ENCODE data around the gene SCN5A.

SCN5A gene

DNA sequence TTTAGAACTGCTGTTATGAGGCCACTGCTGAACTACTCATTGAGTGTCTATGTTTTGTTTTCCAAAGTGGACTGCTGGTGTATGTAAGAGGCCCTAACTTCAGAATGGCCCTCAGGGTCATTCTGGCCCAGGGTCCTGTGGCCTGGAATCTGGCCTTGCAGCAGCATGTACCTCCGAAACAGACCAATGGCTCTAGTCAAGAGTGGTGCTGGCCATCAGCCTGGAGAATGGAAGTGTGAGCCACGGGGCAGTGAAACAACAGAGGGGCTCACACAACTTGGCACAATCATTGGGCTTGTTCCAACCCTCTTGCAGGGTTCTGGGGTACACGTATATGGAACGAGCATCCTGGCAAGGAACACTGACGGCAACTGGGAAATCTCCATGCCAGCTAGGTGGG is 40.5 kb downstream of the SCN5A start:
- TF ChIP-seq, protein P1, sequence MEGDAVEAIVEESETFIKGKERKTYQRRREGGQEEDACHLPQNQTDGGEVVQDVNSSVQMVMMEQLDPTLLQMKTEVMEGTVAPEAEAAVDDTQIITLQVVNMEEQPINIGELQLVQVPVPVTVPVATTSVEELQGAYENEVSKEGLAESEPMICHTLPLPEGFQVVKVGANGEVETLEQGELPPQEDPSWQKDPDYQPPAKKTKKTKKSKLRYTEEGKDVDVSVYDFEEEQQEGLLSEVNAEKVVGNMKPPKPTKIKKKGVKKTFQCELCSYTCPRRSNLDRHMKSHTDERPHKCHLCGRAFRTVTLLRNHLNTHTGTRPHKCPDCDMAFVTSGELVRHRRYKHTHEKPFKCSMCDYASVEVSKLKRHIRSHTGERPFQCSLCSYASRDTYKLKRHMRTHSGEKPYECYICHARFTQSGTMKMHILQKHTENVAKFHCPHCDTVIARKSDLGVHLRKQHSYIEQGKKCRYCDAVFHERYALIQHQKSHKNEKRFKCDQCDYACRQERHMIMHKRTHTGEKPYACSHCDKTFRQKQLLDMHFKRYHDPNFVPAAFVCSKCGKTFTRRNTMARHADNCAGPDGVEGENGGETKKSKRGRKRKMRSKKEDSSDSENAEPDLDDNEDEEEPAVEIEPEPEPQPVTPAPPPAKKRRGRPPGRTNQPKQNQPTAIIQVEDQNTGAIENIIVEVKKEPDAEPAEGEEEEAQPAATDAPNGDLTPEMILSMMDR (IDR thresholded peaks at IDR 0.05) = no peak
- H3K27me3 Mint-ChIP-seq (ENCODE audit: low read depth, poor library complexity) = peaks cover 8% of the 10 kb centered on the region
- DNase-seq = no peak
- H3K4me3 Mint-ChIP-seq = no peak overlapping the region
- peaks cover 4% of the 10 kb centered on the region for H3K4me1 Mint-ChIP-seq
- no peaks in the 10 kb centered on the region for H3K9me3 Mint-ChIP-seq
- no peaks in the 10 kb centered on the region for H3K36me3 Mint-ChIP-seq (ENCODE audit: low read depth)
- H3K27ac Mint-ChIP-seq = no peak overlapping the region

DNA sequence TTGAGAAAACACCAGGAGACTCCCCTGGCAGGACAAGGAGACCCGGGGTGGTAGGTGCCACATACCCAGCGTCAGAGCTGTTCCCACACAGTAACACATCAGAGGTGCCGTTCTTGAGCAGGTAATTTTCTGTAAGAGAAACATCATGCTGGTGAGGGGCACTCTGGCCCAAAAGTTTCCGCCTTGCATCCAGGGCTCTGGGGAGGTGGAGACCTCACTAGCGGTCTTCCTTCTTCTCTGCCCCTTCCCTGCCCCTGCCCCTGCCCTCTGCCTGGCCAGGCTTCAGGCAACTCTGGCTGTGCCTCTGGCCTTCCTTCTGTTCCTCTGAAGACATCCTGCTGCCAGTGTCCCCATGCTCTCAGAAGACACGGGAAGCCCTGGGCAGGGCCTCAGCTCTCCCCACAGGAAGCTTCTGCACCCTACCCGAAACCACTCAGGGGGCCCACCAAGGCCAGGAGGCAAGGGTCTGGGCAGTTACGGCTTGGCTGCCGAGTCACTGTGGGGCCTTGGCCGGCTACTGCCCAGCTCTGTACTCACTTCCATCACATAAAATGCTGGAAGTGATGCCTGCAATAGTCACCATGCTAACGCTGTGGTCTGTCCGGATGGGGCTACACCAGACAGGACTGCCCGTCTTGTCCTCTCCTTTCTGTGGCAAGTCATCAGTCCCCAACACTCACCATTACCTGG is 41.3 kb downstream of the SCN5A start:
- Mint-ChIP-seq H3K27ac (peak overlapping the region; percentile 69), H3K36me3 (ENCODE audit: low read depth) (no peaks in the 10 kb centered on the region), H3K4me3 (no peak overlapping the region), H3K4me1 (peaks cover 4% of the 10 kb centered on the region), H3K27me3 (ENCODE audit: low read depth, poor library complexity) (peaks cover 8% of the 10 kb centered on the region), H3K9me3 (no peaks in the 10 kb centered on the region)
- DNase-seq = no peak
- TF ChIP-seq, protein P1 (IDR thresholded peaks at IDR 0.05) = no peak

DNA sequence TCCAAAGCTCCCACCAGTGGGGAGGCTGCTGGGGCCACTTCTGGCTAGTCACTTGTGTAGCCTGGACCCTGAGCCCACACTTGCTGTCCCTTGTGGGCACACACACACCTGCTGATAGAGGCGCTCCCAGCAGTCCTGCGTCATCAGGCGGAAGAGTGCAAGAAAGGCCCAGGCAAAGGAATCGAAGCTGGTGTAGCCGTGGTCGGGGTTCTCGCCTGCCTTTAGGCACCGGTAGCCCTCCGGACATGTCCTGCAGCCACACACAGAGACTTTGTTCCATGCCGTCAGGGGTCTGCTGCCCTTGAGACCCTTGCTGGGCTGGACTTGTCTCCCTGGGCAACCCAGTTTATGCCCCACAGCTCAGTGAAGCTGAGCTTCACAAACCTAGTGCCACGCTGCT is 42.9 kb downstream of the SCN5A start:
- H3K36me3 Mint-ChIP-seq (ENCODE audit: low read depth) = no peaks in the 10 kb centered on the region
- H3K4me1 Mint-ChIP-seq = peaks cover 4% of the 10 kb centered on the region
- peak overlapping the region; percentile 21 for H3K27ac Mint-ChIP-seq
- no peak for DNase-seq
- no peak overlapping the region for H3K4me3 Mint-ChIP-seq
- H3K9me3 Mint-ChIP-seq = no peaks in the 10 kb centered on the region
- peaks cover 8% of the 10 kb centered on the region for H3K27me3 Mint-ChIP-seq (ENCODE audit: low read depth, poor library complexity)
- TF ChIP-seq, protein P1 (IDR thresholded peaks at IDR 0.05) = no peak

DNA sequence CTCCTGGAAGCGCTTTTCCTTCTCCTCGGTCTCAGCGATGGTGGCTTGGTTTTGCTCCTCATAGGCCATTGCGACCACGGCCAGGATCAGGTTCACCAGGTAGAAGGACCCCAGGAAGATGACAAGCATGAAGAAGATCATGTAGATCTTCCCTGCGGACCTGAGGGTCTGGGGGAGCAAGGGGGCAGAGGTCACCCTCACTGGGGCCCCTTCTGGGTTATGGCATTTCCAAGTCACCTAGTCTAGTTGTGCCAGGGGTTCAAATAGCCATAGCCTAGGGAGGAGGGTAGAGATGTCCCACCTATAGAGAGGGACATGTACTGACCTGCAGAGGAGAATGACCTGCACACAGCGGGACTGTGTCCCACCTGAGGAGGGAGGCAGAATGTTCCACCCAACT is 43.5 kb downstream of the SCN5A start:
- Mint-ChIP-seq H3K27ac (no peak overlapping the region), H3K4me1 (peaks cover 4% of the 10 kb centered on the region), H3K4me3 (no peak overlapping the region), H3K27me3 (ENCODE audit: low read depth, poor library complexity) (peaks cover 8% of the 10 kb centered on the region), H3K9me3 (no peaks in the 10 kb centered on the region), H3K36me3 (ENCODE audit: low read depth) (no peaks in the 10 kb centered on the region)
- TF ChIP-seq, protein P1 (IDR thresholded peaks at IDR 0.05) = no peak
- DNase-seq = no peak

DNA sequence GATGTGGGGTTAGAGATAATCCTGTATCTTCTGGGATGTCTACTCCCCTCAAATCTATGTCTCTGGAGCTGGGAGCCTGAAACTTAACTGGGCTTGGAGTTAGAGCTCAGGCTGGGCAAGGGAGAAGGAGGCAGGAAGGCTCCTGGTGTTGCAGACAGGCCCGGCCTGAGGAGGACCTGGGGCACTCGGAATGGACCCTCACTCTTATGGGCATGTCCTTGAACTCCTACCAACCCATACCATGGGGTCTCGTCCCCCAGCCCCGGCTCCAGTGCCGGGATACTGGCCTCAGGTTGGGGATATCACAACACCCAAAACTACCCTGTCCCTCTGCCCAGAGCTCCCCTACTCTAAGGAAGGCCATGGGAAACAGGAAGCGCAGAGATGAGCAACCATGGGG is 45.2 kb downstream of the SCN5A start:
- Mint-ChIP-seq H3K4me3 (no peak overlapping the region), H3K4me1 (peaks cover 4% of the 10 kb centered on the region), H3K9me3 (no peaks in the 10 kb centered on the region), H3K27ac (no peak overlapping the region), H3K27me3 (ENCODE audit: low read depth, poor library complexity) (peaks cover 8% of the 10 kb centered on the region), H3K36me3 (ENCODE audit: low read depth) (no peaks in the 10 kb centered on the region)
- TF ChIP-seq, protein P1 (IDR thresholded peaks at IDR 0.05) = no peak
- no peak for DNase-seq

DNA sequence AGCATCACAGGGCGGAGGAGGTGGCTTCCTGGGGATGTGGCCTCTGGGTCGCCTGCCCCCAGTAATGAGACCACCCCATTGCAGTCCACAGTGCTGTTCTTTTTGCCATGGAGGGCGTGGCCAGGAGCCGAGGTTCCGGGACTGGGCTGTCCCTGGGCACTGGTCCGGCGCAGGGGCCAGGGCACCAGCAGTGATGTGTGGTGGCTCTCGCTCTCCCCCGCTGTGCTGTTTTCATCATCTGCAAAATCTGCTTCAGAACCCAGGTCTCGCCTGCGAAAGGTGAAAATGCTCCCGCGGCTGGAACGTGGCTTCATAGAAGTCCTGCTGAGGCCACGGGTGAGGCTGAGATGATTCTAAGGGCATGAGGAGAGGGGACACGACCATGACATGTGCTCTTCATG is 45.8 kb downstream of the SCN5A start:
- Mint-ChIP-seq H3K9me3 (no peaks in the 10 kb centered on the region), H3K27me3 (ENCODE audit: low read depth, poor library complexity) (peaks cover 8% of the 10 kb centered on the region), H3K4me1 (peaks cover 4% of the 10 kb centered on the region), H3K4me3 (no peak overlapping the region), H3K36me3 (ENCODE audit: low read depth) (no peaks in the 10 kb centered on the region), H3K27ac (no peak overlapping the region)
- TF ChIP-seq, protein P1 (IDR thresholded peaks at IDR 0.05) = no peak
- DNase-seq = no peak
